GM23248 (cell line): Measurements from ENCODE around the gene DHRS12. TPM values are rescaled to one million over a fixed set of nuclear protein-coding genes. Genes with fewer than 3 reads are reported as not detected.
A peak's percentile ranks its signal among the peaks of the same experiment; 100 is the strongest.

Experiments used
- DNase-seq: peaks from one replicate; pipeline ENCODE4 v3.0.0-alpha.2; 2015
- H2AFZ ChIP-seq: fragments of 200-600 bp; sonication (generic); 2 replicates; pipeline ENCODE4 v1.6.1; 2016; ENCODE audit warnings: antibody characterized with exemption
- H3F3A ChIP-seq: fragments of 200-600 bp; sonication (generic); 2 replicates; pipeline ENCODE4 v1.6.1; 2016; ENCODE audit warnings: mild to moderate bottlenecking, antibody characterized with exemption, mixed run types; ENCODE audit not compliant: insufficient read depth
- H3K27ac ChIP-seq: fragments of 200-600 bp; sonication (generic); 2 replicates; pipeline ENCODE4 v1.5.1; 2016; ENCODE audit warnings: mild to moderate bottlenecking
- H3K27me3 ChIP-seq: fragments of 200-600 bp; sonication (generic); replicated peaks from 2 replicates; pipeline ENCODE4 v1.6.1; 2016; ENCODE audit warnings: mild to moderate bottlenecking; ENCODE audit not compliant: insufficient read depth
- H3K36me3 ChIP-seq: fragments of 200-600 bp; sonication (generic); 2 replicates; pipeline ENCODE4 v1.6.1; 2016; ENCODE audit warnings: low read depth, mild to moderate bottlenecking
- H3K4me1 ChIP-seq: fragments of 200-600 bp; sonication (generic); 2 replicates; pipeline ENCODE4 v1.6.1; 2016; ENCODE audit warnings: mild to moderate bottlenecking; ENCODE audit not compliant: insufficient read depth
- H3K4me2 ChIP-seq: fragments of 200-600 bp; sonication (generic); one replicate; pipeline ENCODE4 v1.6.1; 2016; ENCODE audit warnings: mild to moderate bottlenecking; ENCODE audit not compliant: unreplicated experiment
- H3K4me3 ChIP-seq: fragments of 200-600 bp; sonication (generic); 2 replicates; pipeline ENCODE4 v1.5.1; 2016; ENCODE audit warnings: mild to moderate bottlenecking
- H3K79me2 ChIP-seq: fragments of 200-600 bp; sonication (generic); 2 replicates; pipeline ENCODE4 v1.6.1; 2016; ENCODE audit warnings: mild to moderate bottlenecking; ENCODE audit not compliant: insufficient read depth
- H3K9ac ChIP-seq: fragments of 200-600 bp; sonication (generic); 2 replicates; pipeline ENCODE4 v1.6.1; 2016; ENCODE audit warnings: mild to moderate bottlenecking
- H3K9me2 ChIP-seq: fragments of 200-600 bp; sonication (generic); 2 replicates; pipeline ENCODE4 v1.6.1; 2016; ENCODE audit warnings: mixed run types, mild to moderate bottlenecking, moderate library complexity; ENCODE audit not compliant: insufficient read depth
- H3K9me3 ChIP-seq: fragments of 200-600 bp; sonication (generic); one replicate; pipeline ENCODE4 v1.6.1; 2017; ENCODE audit warnings: low read depth
- H4K20me1 ChIP-seq: fragments of 200-600 bp; sonication (generic); 2 replicates; pipeline ENCODE4 v1.6.0; 2016; ENCODE audit not compliant: insufficient read depth
- EZH2 ChIP-seq: fragments of 200-600 bp; sonication (generic); IDR thresholded peaks from 2 replicates; pipeline ENCODE4 v1.6.1; 2018; ENCODE audit warnings: antibody characterized with exemption, mild to moderate bottlenecking; ENCODE audit not compliant: insufficient read depth, poor library complexity, severe bottlenecking
- EZH2phosphoT487 ChIP-seq: fragments of 200-600 bp; sonication (generic); IDR thresholded peaks from 2 replicates; pipeline ENCODE4 v1.6.1; 2018; ENCODE audit warnings: antibody characterized with exemption, moderate library complexity, mild to moderate bottlenecking, low read depth; ENCODE audit not compliant: insufficient read depth
- WGBS, 2 experiments: methylation state at CpG; one replicate each; pipeline ENCODE4 v1.1.6; 2015 to 2017; ENCODE audit warnings: low lambda C conversion rate in 2 of 2, low coverage in 1 of 2; ENCODE audit errors: missing lambda C conversion rate in 2 of 2; 5-methylcytosine and 5-hydroxymethylcytosine counted together
- in situ Hi-C: fragments of 300-500 bp; cut with MboI; formaldehyde crosslinking; loops from 2 replicates; pipeline ENCODE4 v1.15.0; 2020
- polyA plus RNA-seq: library from polyadenylated mRNA; unstranded; fragments of >200 nt; fragmentation: Nextera tagmentation; extraction: Ambion mirVana; gene quantifications from 2 replicates; pipeline ENCODE4 v1.2.1, GENCODE V29; 2016
- total RNA-seq: library from RNA; depleted of rRNA; stranded (reverse); fragments of >200 nt; shearing (Covaris generic); gene quantifications from 2 replicates; pipeline ENCODE4 v1.2.3, GENCODE V29; 2014

The DHRS12 gene
- total and polyA plus RNA-seq, 2 experiments from 2014 or later: 5.7 to 13.3 TPM

GRCh38 chr13:51739027-51739764 lies 64.8 kb downstream of the DHRS12 start:
- Histone ChIP-seq H3K9me3 (no peaks in the 10 kb centered on the region), H3K27ac (peak overlapping the region; percentile 39), H3K36me3 (peaks cover 9% of the 10 kb centered on the region; the same call in 1 of the 2 replicates), H3K79me2 (peaks cover 41% of the 10 kb centered on the region), H4K20me1 (no peaks in the 10 kb centered on the region), H3K9me2 (no peaks in the 10 kb centered on the region), H3F3A (peaks cover 29% of the 10 kb centered on the region; the same call in 1 of the 2 replicates), H3K9ac (0 out of 2 replicates have a peak overlapping the region, but pooled peaks have one; percentile 8), H2AFZ (no peak overlapping the region), H3K4me2 (no peak overlapping the region), H3K4me3 (no peak overlapping the region), H3K4me1 (peaks cover 32% of the 10 kb centered on the region), H3K27me3 (no peaks in the 10 kb centered on the region)
- DNase-seq: no peak
- TF ChIP-seq EZH2: no peak
- in situ Hi-C loops: loop anchor here (10.0 kb wide), 1 partner anchor 294 kb away; no protein-coding TSS in a partner anchor
- WGBS, 2 experiments: 54 to 61% methylated on average over 6 of the region's 6 CpGs

- H3K4me3 ChIP-seq: no peak overlapping the region
- no peaks in the 10 kb centered on the region for H3K9me3 ChIP-seq
- H3K4me2 ChIP-seq: no peak overlapping the region
- 95 to 97% methylated on average over 2 of the region's 2 CpGs for WGBS, 2 experiments
- no peak for DNase-seq
- no peak overlapping the region for H2AFZ ChIP-seq
- H3K79me2 ChIP-seq: peaks cover 41% of the 10 kb centered on the region
- peaks cover 9% of the 10 kb centered on the region; the same call in 1 of the 2 replicates for H3K36me3 ChIP-seq
- H3K9ac ChIP-seq: no peak overlapping the region
- TF ChIP-seq EZH2 (no peak), EZH2phosphoT487 (no peak)
- H3K9me2 ChIP-seq: no peaks in the 10 kb centered on the region
- peaks cover 29% of the 10 kb centered on the region; the same call in 1 of the 2 replicates for H3F3A ChIP-seq
- in situ Hi-C loops: loop anchor here (10.0 kb wide), 1 partner anchor 294 kb away; no protein-coding TSS in a partner anchor
- H3K27ac ChIP-seq: no peak overlapping the region
- H3K27me3 ChIP-seq: no peaks in the 10 kb centered on the region
- peaks cover 40% of the 10 kb centered on the region for H3K4me1 ChIP-seq
- H4K20me1 ChIP-seq: no peaks in the 10 kb centered on the region
Observed at GRCh38 chr13:51738226-51738905, 65.6 kb downstream of the DHRS12 start.

GRCh38 chr13:51737609-51738008 lies 66.4 kb downstream of the DHRS12 start:
- H3K79me2 ChIP-seq: peaks cover 46% of the 10 kb centered on the region
- peaks cover 40% of the 10 kb centered on the region for H3K4me1 ChIP-seq
- in situ Hi-C loops: loop anchor here (10.0 kb wide), 1 partner anchor 293 kb away; no protein-coding TSS in a partner anchor
- H3F3A ChIP-seq: peaks cover 32% of the 10 kb centered on the region; the same call in 1 of the 2 replicates
- no peaks in the 10 kb centered on the region for H4K20me1 ChIP-seq
- peaks cover 9% of the 10 kb centered on the region; the same call in 1 of the 2 replicates for H3K36me3 ChIP-seq
- H3K9ac ChIP-seq: no peak overlapping the region
- no peak overlapping the region for H3K4me3 ChIP-seq
- H3K9me2 ChIP-seq: no peaks in the 10 kb centered on the region
- TF ChIP-seq EZH2: no peak
- no peak for TF ChIP-seq EZH2phosphoT487
- no peak overlapping the region for H3K27ac ChIP-seq
- no peaks in the 10 kb centered on the region for H3K9me3 ChIP-seq
- no peak overlapping the region for H2AFZ ChIP-seq
- 82 to 96% methylated on average over 3 of the region's 3 CpGs for WGBS, 2 experiments
- DNase-seq: no peak
- no peak overlapping the region for H3K4me2 ChIP-seq
- H3K27me3 ChIP-seq: no peaks in the 10 kb centered on the region

GRCh38 chr13:51734786-51735185 lies 69.2 kb downstream of the DHRS12 start:
- Histone ChIP-seq H2AFZ (no peak overlapping the region), H3K9ac (peak overlapping the region; percentile 23; the same call in 1 of the 2 replicates), H3K9me3 (no peaks in the 10 kb centered on the region), H3K4me2 (peak overlapping the region; percentile 59), H3K4me1 (peaks cover 54% of the 10 kb centered on the region), H3F3A (peaks cover 44% of the 10 kb centered on the region), H3K27ac (peak overlapping the region; percentile 46), H3K36me3 (peaks cover 4% of the 10 kb centered on the region; the same call in 1 of the 2 replicates), H3K79me2 (peaks cover 62% of the 10 kb centered on the region), H4K20me1 (no peaks in the 10 kb centered on the region), H3K4me3 (no peak overlapping the region), H3K27me3 (no peaks in the 10 kb centered on the region), H3K9me2 (no peaks in the 10 kb centered on the region)
- peak; percentile 39 for DNase-seq
- TF ChIP-seq EZH2: no peak
- no peak for TF ChIP-seq EZH2phosphoT487
- in situ Hi-C loops: loop anchor here (10.0 kb wide), 1 partner anchor 290 kb away; no protein-coding TSS in a partner anchor
- 65 to 76% methylated on average over 2 of the region's 2 CpGs for WGBS, 2 experiments
